ENCODE results near the gene CERS2.

DNA sequence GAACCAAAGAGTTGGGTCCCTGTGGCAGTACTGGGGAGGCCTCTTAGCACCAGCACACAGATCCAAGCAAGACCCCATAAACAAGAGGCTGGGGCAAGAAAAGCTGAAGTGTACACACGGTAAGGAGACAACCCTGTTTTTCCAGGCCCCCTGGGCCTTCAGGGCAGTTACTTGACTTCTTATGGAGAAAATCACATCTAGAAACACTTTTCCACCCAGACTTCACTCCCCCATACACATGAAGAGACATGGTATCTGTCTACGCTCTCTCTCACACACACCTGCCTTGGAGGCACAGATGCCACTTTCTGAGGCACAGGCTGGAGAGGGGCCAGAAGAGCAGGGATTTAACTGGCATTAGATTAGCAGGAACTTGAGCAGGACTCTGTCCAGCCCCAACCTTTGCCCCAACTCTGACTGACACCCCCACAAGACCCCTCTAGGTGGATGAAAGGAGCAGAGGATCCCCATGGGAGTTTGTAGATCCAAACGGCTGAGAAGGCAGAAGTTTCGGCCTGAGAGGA lies 2.2 kb downstream of the CERS2 start:
- TF ChIP-seq, protein P1, sequence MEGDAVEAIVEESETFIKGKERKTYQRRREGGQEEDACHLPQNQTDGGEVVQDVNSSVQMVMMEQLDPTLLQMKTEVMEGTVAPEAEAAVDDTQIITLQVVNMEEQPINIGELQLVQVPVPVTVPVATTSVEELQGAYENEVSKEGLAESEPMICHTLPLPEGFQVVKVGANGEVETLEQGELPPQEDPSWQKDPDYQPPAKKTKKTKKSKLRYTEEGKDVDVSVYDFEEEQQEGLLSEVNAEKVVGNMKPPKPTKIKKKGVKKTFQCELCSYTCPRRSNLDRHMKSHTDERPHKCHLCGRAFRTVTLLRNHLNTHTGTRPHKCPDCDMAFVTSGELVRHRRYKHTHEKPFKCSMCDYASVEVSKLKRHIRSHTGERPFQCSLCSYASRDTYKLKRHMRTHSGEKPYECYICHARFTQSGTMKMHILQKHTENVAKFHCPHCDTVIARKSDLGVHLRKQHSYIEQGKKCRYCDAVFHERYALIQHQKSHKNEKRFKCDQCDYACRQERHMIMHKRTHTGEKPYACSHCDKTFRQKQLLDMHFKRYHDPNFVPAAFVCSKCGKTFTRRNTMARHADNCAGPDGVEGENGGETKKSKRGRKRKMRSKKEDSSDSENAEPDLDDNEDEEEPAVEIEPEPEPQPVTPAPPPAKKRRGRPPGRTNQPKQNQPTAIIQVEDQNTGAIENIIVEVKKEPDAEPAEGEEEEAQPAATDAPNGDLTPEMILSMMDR (IDR thresholded peaks at IDR 0.05; ENCODE audit: low read depth, low read length, missing input control), result no peak
- TF ChIP-seq GABPA (IDR thresholded peaks at IDR 0.05 in 1 of 2, conservative IDR thresholded peaks at IDR 0.05 in 1 of 2), result no peak
- TF ChIP-seq, protein P2, sequence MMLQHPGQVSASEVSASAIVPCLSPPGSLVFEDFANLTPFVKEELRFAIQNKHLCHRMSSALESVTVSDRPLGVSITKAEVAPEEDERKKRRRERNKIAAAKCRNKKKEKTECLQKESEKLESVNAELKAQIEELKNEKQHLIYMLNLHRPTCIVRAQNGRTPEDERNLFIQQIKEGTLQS (IDR thresholded peaks at IDR 0.05), result no peak

All from liver (tissue), 3 donors.